Daoy (cell line): ENCODE measurements around the gene SZRD1. TPM values are rescaled to one million over a fixed set of nuclear protein-coding genes. Genes with fewer than 3 reads are reported as not detected.
A peak's percentile ranks its signal among the peaks of the same experiment; 100 is the strongest.

ENCODE experiments used
- DNase-seq: peaks from one replicate; pipeline ENCODE4 v3.0.0-alpha.2; 2015; ENCODE audit warnings: low read depth
- total RNA-seq: library from RNA; depleted of rRNA; stranded (reverse); fragments of >200 nt; shearing (Covaris generic); gene quantifications from 2 replicates; pipeline ENCODE4 v1.2.3, GENCODE V29; 2014; rRNA removed

The SZRD1 gene
- total RNA-seq, 1 experiment from 2014 or later = 77.7 TPM

GRCh38 chr1:16440131-16440469 is 73.1 kb downstream of the SZRD1 start:
- no peak for DNase-seq

GRCh38 chr1:16440470-16441281 is 73.6 kb downstream of the SZRD1 start, which contains the start of gene NECAP2:
Gene NECAP2 (plus strand): TSS chr1:16440724. CDS start chr1:16440762, 38 bp downstream.
- peak; percentile 96 for DNase-seq

GRCh38 chr1:16441282-16441665 is 74.2 kb downstream of the SZRD1 start:
- DNase-seq = peak; percentile 20

GRCh38 chr1:16442265-16442664 is 75.2 kb downstream of the SZRD1 start:
- DNase-seq = no peak

GRCh38 chr1:16442941-16443340 is 75.9 kb downstream of the SZRD1 start:
- no peak for DNase-seq

GRCh38 chr1:16443975-16444770 is 77.1 kb downstream of the SZRD1 start:
- DNase-seq = no peak

- no peak for DNase-seq
Observed at GRCh38 chr1:16445052-16445451, 78.0 kb downstream of the SZRD1 start.

GRCh38 chr1:16446116-16446515 is 79.1 kb downstream of the SZRD1 start:
- DNase-seq = no peak

- DNase-seq = no peak
Observed at GRCh38 chr1:16447641-16448040, 80.6 kb downstream of the SZRD1 start.

Other genes with a start within 250 kb of the SZRD1 start
- 50.8 and 67.7 TPM in 2 replicates for gene EPHA2, start 211.2 kb upstream of the SZRD1 start, total RNA-seq
- gene ARHGEF19, start 154.6 kb upstream of the SZRD1 start, total RNA-seq = 2.4 and 4.2 TPM in 2 replicates
- gene CPLANE2, start 130.1 kb upstream of the SZRD1 start, total RNA-seq = 2.6 and 21.4 TPM in 2 replicates
- gene FBXO42, start 14.8 kb upstream of the SZRD1 start, total RNA-seq = 10.8 and 27.3 TPM in 2 replicates
- not detected in 2 replicates for gene SPATA21, start 70.2 kb downstream of the SZRD1 start, total RNA-seq
- 113 and 118 TPM in 2 replicates for gene NECAP2, start 73.5 kb downstream of the SZRD1 start, total RNA-seq
- 306 and 832 TPM in 2 replicates for gene RNU1-1, start 147.0 kb downstream of the SZRD1 start, total RNA-seq
- 41.5 and 42.2 TPM in 2 replicates for gene NBPF1, start 246.3 kb downstream of the SZRD1 start, total RNA-seq